HepG2 (cell line): ENCODE measurements around the gene ABCC3. TPM values are rescaled to one million over a fixed set of nuclear protein-coding genes. Genes with fewer than 3 reads are reported as not detected.

ENCODE experiments used
- ARID5B ChIP-seq: IDR thresholded peaks from 2 replicates; pipeline ENCODE4 v1.4.0; 2020; ENCODE audit warnings: mild to moderate bottlenecking, missing genetic modification reagents
- CC2D1A ChIP-seq: sonication (generic); formaldehyde crosslinking; IDR thresholded peaks from 2 replicates; pipeline ENCODE4 v1.8.1; 2023; ENCODE audit warnings: mild to moderate bottlenecking, missing genetic modification reagents
- CERS6 ChIP-seq: sonication (generic); formaldehyde crosslinking; IDR thresholded peaks from 2 replicates; pipeline ENCODE4 v1.5.0; 2020; ENCODE audit warnings: missing genetic modification reagents
- CSRNP2 ChIP-seq: sonication (generic); formaldehyde crosslinking; conservative IDR thresholded peaks from 2 replicates; pipeline ENCODE4 v1.8.0; 2022; ENCODE audit warnings: low read depth, missing genetic modification reagents
- FOSL1 ChIP-seq: sonication (generic); formaldehyde crosslinking; IDR thresholded peaks from 2 replicates; pipeline ENCODE4 v1.9.0; 2021; ENCODE audit warnings: missing genetic modification reagents, borderline replicate concordance
- FOSL2 ChIP-seq: sonication (generic); formaldehyde crosslinking; IDR thresholded peaks from 2 replicates; pipeline ENCODE4 v1.4.0; 2020; ENCODE audit warnings: missing genetic modification reagents
- FOXK1 ChIP-seq: sonication (generic); formaldehyde crosslinking; IDR thresholded peaks from 2 replicates; pipeline ENCODE4 v1.4.0; 2020; ENCODE audit warnings: low read depth, missing genetic modification reagents, borderline replicate concordance
- FUBP1 ChIP-seq: sonication (generic); formaldehyde crosslinking; IDR thresholded peaks from 2 replicates; pipeline ENCODE4 v1.5.1; 2020; ENCODE audit warnings: missing genetic modification reagents, mild to moderate bottlenecking, borderline replicate concordance
- HNRNPUL1 ChIP-seq: fragments of 200-400 bp; formaldehyde crosslinking; IDR thresholded peaks from 2 replicates; pipeline ENCODE4 v1.6.1; 2017; ENCODE audit warnings: low read depth, mild to moderate bottlenecking, low read length, moderate library complexity
- MTA1 ChIP-seq: sonication (generic); formaldehyde crosslinking; IDR thresholded peaks from 2 replicates; pipeline ENCODE4 v1.4.0; 2020; ENCODE audit warnings: missing genetic modification reagents, mild to moderate bottlenecking, borderline replicate concordance
- MXD3 ChIP-seq: IDR thresholded peaks from 2 replicates; pipeline ENCODE4 v1.6.1; 2016; ENCODE audit warnings: mild to moderate bottlenecking, missing biosample characterization, missing genetic modification reagents
- PHF8 ChIP-seq: sonication (generic); formaldehyde crosslinking; IDR thresholded peaks from 2 replicates; pipeline ENCODE4 v1.5.0; 2020; ENCODE audit warnings: missing genetic modification reagents
- RAD51 ChIP-seq: fragments of 450-650 bp; IDR thresholded peaks from 2 replicates; pipeline ENCODE4 v1.6.1; 2016; ENCODE audit warnings: borderline replicate concordance
- TEAD3 ChIP-seq: optimal IDR thresholded peaks from 2 replicates; pipeline ENCODE3; 2016; ENCODE audit warnings: borderline replicate concordance
- TFDP1 ChIP-seq: IDR thresholded peaks from 2 replicates; pipeline ENCODE4 v1.6.1; 2016; ENCODE audit warnings: missing compliant biosample characterization, missing genetic modification reagents, borderline replicate concordance
- ZNF331 ChIP-seq: sonication (generic); formaldehyde crosslinking; IDR thresholded peaks from 2 replicates; pipeline ENCODE4 v1.4.0; 2020; ENCODE audit warnings: missing genetic modification reagents
- ZNF549 ChIP-seq: sonication (generic); formaldehyde crosslinking; IDR thresholded peaks from 2 replicates; pipeline ENCODE4 v1.5.0; 2020; ENCODE audit warnings: missing genetic modification reagents
- ZNF713 ChIP-seq: sonication (generic); formaldehyde crosslinking; IDR thresholded peaks from 2 replicates; pipeline ENCODE4 v1.4.0; 2020; ENCODE audit warnings: mild to moderate bottlenecking, missing genetic modification reagents
- ZNF772 ChIP-seq: sonication (generic); formaldehyde crosslinking; IDR thresholded peaks from 2 replicates; pipeline ENCODE4 v1.5.0; 2020; ENCODE audit warnings: mild to moderate bottlenecking, missing genetic modification reagents
- ZSCAN29 ChIP-seq: sonication (generic); formaldehyde crosslinking; conservative IDR thresholded peaks from 2 replicates; pipeline ENCODE4 v1.4.0; 2020; ENCODE audit warnings: mild to moderate bottlenecking, missing genetic modification reagents
- polyA plus RNA-seq, 8 experiments: library from polyadenylated mRNA; depleted of rRNA in 3 of 8; stranded (reverse) in 7 of 8; unstranded in 1 of 8; fragments of >200 nt; fragmentation: Illumina TruSeq in 4 of 8; extraction: Trizol in 4 of 8; gene quantifications; 2 replicates each; pipeline versions ENCODE4 v1.2.1 to v1.2.3, GENCODE V29; 2011 to 2016; ENCODE audit warnings: low read depth in 4 of 8, missing spikeins in 1 of 8, mixed read lengths in 1 of 8; ENCODE audit not compliant: insufficient read depth in 1 of 8
- total RNA-seq, 5 experiments: library from RNA; depleted of rRNA; stranded (reverse); fragments of >200 nt; fragmentation: Illumina TruSeq; extraction: Trizol; gene quantifications; 2 replicates each; pipeline ENCODE4 v1.2.3, GENCODE V29; 2016; ENCODE audit warnings: low read depth in 1 of 5

Gene ABCC3
- total and polyA plus RNA-seq, 2 of the 13 experiments (the other 11 are each of a cell fraction or from before 2014, with no cell fraction given): 25.2 to 50.7 TPM

GRCh38 chr17:50693036-50693682 lies 58.5 kb downstream of the ABCC3 start (continued):
- TF ChIP-seq CSRNP2 (CRISPR knock-in tag) (no peak), MXD3 (no peak), ZNF713 (no peak), ZNF331 (0 out of 2 replicates have a peak, but pooled peaks have one; percentile 15), ARID5B (CRISPR knock-in tag) (peak; percentile 82), TEAD3 (CRISPR knock-in tag) (peak; percentile 88), HNRNPUL1 (no peak), FOSL2 (CRISPR knock-in tag) (peak; percentile 67), ZNF772 (CRISPR knock-in tag) (no peak), ZSCAN29 (CRISPR knock-in tag) (no peak), MTA1 (CRISPR knock-in tag) (0 out of 2 replicates have a peak, but pooled peaks have one; percentile 16), CC2D1A (CRISPR knock-in tag) (no peak), RAD51 (no peak), FOSL1 (no peak; the same call in 1 of the 2 replicates), TFDP1 (CRISPR knock-in tag) (0 out of 2 replicates have a peak, but pooled peaks have one; percentile 27), ZNF549 (CRISPR knock-in tag) (no peak), FOXK1 (CRISPR knock-in tag) (0 out of 2 replicates have a peak, but pooled peaks have one; percentile 20), PHF8 (CRISPR knock-in tag) (no peak), FUBP1 (CRISPR knock-in tag) (no peak), CERS6 (CRISPR knock-in tag) (no peak)
